LHCN-M2 (cell line): ENCODE measurements around the gene RUNX2. TPM values are rescaled to one million over a fixed set of nuclear protein-coding genes. Genes with fewer than 3 reads are reported as not detected.
A peak's percentile ranks its signal among the peaks of the same experiment; 100 is the strongest.

ENCODE experiments used
- DNase-seq: peaks from one replicate; pipeline ENCODE4 v3.0.0-alpha.2; 2012; ENCODE audit warnings: low read depth
- total RNA-seq: library from RNA; depleted of rRNA; stranded (reverse); fragments of >200 nt; gene quantifications from 2 replicates; pipeline ENCODE4 v1.2.3, GENCODE V29; 2014

RUNX2 gene
- total RNA-seq, 1 experiment from 2014 or later, result 27.7 TPM

GRCh38 chr6:45479834-45480751 is 152.0 kb downstream of the RUNX2 start:
- peak; percentile 55 for DNase-seq

DNA sequence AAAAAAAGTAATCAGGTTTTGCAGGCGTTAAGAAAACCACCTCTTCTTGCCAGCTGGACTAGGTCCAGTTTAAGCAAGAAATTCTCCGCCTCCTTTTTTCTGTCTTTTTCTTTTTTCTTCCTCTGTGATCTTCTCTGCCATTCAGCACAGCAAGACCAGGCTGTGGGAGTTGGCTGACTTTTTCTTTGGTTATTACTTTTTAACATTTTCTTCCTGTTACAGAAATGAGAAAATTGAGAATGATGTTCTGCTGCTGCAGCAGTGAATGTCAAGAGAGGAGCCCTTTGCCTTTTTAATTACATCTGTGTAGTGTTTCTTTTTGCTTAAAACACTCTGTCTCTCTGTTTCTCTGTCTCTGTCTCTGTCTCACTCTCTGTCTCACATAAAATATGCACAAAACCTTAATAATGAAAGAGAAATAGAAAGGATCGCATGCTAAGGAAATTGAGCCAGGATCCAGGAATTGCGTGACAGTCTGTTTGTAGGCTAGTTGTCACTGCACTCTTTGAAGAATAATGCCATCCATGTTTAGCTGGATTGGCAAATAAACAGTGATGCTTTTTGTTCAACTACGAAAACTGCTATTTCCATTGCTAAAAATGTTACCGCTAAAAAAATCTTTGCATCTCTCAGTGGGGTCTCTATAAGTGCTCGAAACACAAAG is 152.8 kb downstream of the RUNX2 start:
- DNase-seq, result no peak

GRCh38 chr6:45483021-45483420 is 154.9 kb downstream of the RUNX2 start:
- DNase-seq, result peak; percentile 94

DNA sequence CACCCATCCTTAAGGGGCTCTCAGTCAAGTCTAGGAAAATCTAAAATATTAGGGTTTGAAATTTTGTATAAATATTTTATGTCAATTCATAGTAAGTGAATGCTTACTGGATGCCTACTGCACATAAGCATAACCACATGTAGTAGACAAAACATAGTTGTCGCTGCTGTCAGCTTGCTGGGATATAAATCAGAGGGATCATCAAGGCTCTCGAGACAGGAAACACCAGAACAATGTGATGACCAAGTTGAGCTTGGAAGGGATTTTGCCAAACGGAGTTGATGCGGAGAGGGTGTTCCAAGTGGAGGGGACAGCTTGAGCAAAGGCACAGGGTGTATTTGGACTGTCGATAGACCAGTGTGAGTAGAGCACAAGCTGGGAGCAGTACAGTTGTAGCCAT is 155.4 kb downstream of the RUNX2 start:
- no peak for DNase-seq

GRCh38 chr6:45486736-45487135 is 158.6 kb downstream of the RUNX2 start:
- no peak for DNase-seq

DNA sequence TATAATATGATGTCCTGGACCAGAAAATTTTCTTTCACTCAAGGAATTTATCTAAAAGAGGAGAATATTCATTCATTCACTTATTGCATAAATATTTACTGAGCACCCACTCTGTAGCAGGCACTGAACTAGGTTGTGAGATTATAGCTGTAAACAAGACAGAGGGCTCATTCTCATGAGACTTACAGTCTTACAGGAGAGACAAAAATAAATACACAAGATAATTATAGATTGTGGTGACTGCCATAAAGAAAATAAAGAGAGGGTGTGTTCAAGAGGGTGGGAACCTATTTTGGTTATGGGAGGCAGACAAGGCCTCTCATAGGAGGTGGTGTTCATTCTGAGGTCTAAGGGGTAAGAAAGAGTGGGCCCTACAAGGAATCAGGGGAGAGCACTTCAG is 159.5 kb downstream of the RUNX2 start:
- no peak for DNase-seq

DNA sequence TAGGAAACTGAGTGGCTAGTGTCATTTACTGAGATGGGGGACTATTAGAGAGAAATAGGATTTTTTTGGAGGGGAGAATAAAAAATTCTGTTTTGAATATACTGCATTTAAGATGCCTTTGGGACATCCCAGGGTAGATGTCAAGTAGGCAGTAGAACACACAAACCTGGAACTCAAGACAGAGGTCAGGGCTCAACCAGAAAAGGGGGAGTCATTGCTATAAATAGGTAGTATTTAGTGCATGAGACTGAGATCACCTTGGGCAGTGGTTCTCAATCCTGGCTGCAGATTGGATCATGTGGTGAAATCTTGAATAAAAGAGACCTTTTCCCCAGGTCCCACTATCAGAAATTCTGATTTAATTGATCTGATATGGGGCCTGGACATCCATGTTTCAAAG is 160.1 kb downstream of the RUNX2 start:
- DNase-seq, result no peak

DNA sequence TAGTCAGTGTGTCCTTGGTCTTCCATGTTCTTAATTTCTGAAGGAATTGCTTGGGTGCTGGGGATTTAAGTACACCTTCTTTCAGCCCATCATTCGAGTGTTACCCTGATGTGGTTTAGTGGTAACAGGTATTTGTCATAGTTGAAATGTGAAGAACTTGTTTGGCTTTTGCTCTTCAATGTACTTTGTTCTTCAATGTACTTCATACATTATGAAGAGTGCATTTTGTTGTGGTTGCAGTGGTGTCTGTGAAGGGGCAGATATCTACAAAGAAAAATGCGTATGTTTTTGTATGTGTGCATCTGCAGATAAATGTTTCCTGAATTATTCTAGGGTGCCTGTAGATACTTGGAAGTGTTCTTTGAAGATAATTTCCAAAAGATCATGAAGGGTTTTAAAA is 160.8 kb downstream of the RUNX2 start:
- DNase-seq, result no peak

- no peak for DNase-seq
Observed at GRCh38 chr6:45491048-45491735, 163.1 kb downstream of the RUNX2 start.

- DNase-seq, result no peak
Observed at GRCh38 chr6:45491874-45492273, 163.7 kb downstream of the RUNX2 start.

DNA sequence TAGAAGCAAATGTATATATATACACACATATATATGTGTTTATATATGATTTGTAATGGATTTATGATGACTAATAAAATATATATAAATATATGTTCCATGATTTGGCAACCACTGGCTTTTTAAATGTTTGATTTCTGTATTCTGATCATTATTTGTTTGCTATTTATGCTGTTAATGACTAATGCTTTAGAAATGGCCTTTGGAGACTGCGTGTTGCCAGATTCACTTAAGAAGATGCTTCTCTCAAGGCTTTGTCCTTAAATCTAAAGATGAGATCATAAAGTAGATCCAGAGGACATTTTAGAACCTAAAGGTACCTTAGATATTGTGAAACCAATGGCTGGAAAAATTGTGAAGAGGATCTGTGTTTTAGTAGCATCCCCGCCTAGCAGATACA is 165.6 kb downstream of the RUNX2 start:
- DNase-seq, result no peak

DNA sequence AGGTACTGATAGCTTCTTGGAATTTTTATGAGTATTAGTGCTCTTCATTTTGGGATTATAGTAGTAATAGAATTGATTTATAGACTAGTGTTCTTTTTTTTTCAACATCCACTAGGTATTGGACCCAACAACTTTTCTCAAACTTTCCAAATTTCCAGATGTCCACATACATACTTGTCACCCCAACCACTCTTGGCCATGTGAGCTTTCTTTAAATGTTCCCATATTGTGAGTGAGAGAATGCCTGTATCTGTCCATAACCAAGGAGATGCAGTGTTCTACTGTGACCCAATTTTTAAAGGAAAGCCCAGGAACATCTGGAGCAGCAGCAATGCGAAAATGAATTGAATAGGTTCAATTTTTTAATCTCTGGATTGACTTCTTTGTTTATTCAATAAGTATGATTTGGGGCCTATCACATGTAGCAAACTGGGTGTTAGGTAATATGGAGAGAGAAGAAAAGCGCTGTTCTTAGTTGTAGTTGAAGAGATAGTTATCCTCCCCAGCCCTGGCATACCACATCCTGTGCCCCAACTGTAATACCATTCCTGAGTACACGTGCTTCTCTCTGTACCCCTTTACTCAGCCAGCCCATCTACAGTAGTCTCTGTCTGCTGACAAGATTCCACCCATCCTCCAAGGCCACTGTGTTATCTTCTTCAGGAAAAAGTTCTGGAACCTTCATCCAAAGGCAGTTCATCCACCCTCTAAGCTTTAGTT is 166.4 kb downstream of the RUNX2 start:
- DNase-seq, result no peak

GRCh38 chr6:45495429-45496084 is 167.4 kb downstream of the RUNX2 start:
- no peak for DNase-seq

GRCh38 chr6:45496085-45496433 is 167.9 kb downstream of the RUNX2 start:
- no peak for DNase-seq

DNA sequence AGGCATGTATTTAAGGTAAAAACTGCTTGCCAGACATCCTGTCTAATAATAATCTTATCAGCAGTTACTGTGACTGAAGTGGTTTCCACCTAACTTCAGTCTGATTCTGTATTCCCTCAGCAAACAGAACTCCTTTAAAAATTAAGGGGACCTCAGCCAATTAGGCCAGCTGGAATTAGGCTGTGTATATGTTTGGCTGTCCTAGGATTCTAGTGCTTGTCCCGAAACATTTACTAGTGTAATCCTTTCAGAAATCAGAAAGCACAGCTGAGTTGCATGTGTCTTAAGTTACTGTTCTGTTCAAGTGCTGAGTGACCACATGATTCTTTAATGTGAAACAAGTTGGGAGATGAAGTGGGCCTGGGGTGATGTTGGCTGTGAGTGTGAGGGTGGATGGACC is 170.5 kb downstream of the RUNX2 start:
- no peak for DNase-seq

- DNase-seq, result peak; percentile 41
Observed at GRCh38 chr6:45500924-45501816, 173.0 kb downstream of the RUNX2 start.

- peak; percentile 60 for DNase-seq
Observed at GRCh38 chr6:45502456-45502855, 174.3 kb downstream of the RUNX2 start.

GRCh38 chr6:45504947-45505346 is 176.8 kb downstream of the RUNX2 start:
- DNase-seq, result peak; percentile 96

GRCh38 chr6:45505470-45505869 is 177.3 kb downstream of the RUNX2 start:
- peak; percentile 27 for DNase-seq

DNA sequence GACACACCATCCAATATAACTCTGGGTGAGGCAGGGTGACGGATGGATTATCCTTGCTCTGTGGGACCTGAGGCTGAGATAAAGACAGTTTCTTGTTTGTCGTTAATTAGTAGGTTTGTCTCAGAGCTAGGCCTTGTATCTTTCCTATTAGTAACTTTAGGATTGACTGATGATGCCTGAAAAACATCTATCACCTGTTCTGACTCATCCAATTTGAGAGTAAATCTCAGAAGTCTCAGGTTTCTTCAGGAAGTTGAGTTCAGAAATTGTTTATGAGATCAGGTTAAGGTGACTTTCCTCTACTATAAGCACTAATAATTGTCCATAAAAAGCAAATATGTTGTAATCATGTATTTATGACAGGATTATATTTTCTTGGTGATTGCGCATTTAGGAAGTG is 179.1 kb downstream of the RUNX2 start:
- DNase-seq, result peak; percentile 38
